Esophagus squamous epithelium (tissue), 5 donors: ENCODE measurements around the gene FOXP1. TPM values are rescaled to one million over a fixed set of nuclear protein-coding genes. Genes with fewer than 3 reads are reported as not detected.
A peak's percentile ranks its signal among the peaks of the same experiment; 100 is the strongest.

Source experiments
- DNase-seq: peaks from one replicate; lab custom pipeline; 2025; lab: John Stamatoyannopoulos, UW
- H3K27ac ChIP-seq, 4 donors: fragments of 200-600 bp; sonication (generic); one replicate each; pipeline ENCODE4 v1.5.1; 2016 to 2019; ENCODE audit warnings: mild to moderate bottlenecking in 1 of 4
- H3K27me3 ChIP-seq, 4 donors: fragments of 200-600 bp; sonication (generic); 1 replicate in 3 of 4; 2 replicates in 1 of 4; pipeline versions ENCODE4 v1.5.1 to v1.6.0; 2017 to 2021; ENCODE audit warnings: antibody characterized with exemption in 1 of 4
- H3K36me3 ChIP-seq, 3 donors: fragments of 200-600 bp; sonication (generic); one replicate each; pipeline ENCODE4 v1.5.1; 2016 to 2019
- H3K4me1 ChIP-seq, 3 donors: fragments of 200-600 bp; sonication (generic); one replicate each; pipeline ENCODE4 v1.5.1; 2017 to 2019
- H3K4me3 ChIP-seq, 4 donors: fragments of 200-600 bp; sonication (generic); 1 replicate in 3 of 4; 2 replicates in 1 of 4; pipeline ENCODE4 v1.5.1; 2016 to 2019; ENCODE audit warnings: mild to moderate bottlenecking in 2 of 4, moderate library complexity in 1 of 4
- H3K9me3 ChIP-seq, 3 donors: fragments of 200-600 bp; sonication (generic); one replicate each; pipeline ENCODE4 v1.5.1; 2016 to 2019
- POLR2A ChIP-seq, 4 donors: fragments of 450-650 bp; IDR thresholded peaks; one replicate each; pipeline ENCODE4 v1.6.1; 2017; ENCODE audit warnings: antibody characterized with exemption in 4 of 4, mild to moderate bottlenecking in 4 of 4, moderate library complexity in 3 of 4
- WGBS, 2 donors: methylation state at CpG; one replicate each; pipeline ENCODE4 v1.1.5; 2018; 5-methylcytosine and 5-hydroxymethylcytosine counted together
- intact Hi-C: fragments of 100-400 bp; cut with DNase I; formaldehyde crosslinking; loops from one replicate; pipeline ENCODE4 v1.15.0; 2022
- total RNA-seq, 4 donors: library from RNA; depleted of rRNA; stranded (reverse); fragments of >200 nt; gene quantifications; one replicate each; pipeline ENCODE4 v1.1.0, GENCODE V29; 2016
- TF ChIP-seq, protein P1 (sequence below), 6 experiments: fragments of 450-650 bp in 4 of 6; fragments of 200-600 bp in 2 of 6; sonication (generic) in 2 of 6; IDR thresholded peaks; one replicate each; pipeline ENCODE4 v1.5.1; 2016 to 2019; ENCODE audit warnings: antibody characterized with exemption in 6 of 6, mild to moderate bottlenecking in 4 of 6, moderate library complexity in 4 of 6
- donor health status: DM: yes; HTN: yes; CAD: no.

Gene FOXP1
- total RNA-seq, 4 donors from 2014 or later, result 49.1 to 124 (median 61.1) TPM

DNA sequence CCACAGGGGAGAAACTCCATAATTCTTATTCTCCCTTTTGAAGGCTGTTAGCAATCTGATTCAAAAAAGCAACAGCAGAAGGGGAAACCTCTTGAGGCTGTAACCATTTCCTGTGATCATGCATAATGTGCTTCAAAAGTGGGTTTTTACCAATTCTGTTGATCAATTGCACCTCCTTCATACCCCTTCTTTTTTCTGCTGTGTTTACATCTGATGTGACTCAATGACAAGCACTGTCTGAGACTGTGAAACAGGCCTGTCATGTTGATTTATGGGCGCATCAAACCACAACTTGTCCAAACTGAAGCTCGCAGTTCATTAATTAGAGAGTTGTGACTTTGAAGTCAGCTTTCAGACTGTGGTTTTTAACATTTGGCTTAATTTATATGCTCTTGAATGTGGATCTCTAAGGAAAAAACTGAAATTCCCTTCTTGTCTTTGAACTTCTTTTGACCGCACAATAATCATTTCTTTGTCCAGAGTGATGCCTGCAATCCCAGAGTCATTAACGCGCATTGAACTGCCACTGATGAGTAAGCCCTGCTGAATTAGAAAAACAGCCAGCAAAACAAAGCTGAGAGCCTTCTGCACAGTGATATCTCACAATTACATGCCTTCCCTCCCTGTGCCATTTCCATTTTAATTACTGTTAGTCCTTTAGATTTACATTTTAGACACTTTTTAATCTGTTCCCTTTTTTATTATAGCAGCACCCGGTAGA is 532.8 kb downstream of the FOXP1 start:
- Histone ChIP-seq H3K4me1 (peaks cover 0 to 98% (median 54%) of the 10 kb centered on the region in 3 donors), H3K27me3 (no peaks in the 10 kb centered on the region), H3K27ac (peak overlapping the region; percentile 30 to 74 (median 71)), H3K36me3 (peaks cover 0 to 67% (median 0%) of the 10 kb centered on the region in 3 donors), H3K4me3 (no peak overlapping the region), H3K9me3 (no peaks in the 10 kb centered on the region)
- 18 to 23% methylated on average over 6 of the region's 6 CpGs for WGBS, 2 donors
- TF ChIP-seq, protein P1, sequence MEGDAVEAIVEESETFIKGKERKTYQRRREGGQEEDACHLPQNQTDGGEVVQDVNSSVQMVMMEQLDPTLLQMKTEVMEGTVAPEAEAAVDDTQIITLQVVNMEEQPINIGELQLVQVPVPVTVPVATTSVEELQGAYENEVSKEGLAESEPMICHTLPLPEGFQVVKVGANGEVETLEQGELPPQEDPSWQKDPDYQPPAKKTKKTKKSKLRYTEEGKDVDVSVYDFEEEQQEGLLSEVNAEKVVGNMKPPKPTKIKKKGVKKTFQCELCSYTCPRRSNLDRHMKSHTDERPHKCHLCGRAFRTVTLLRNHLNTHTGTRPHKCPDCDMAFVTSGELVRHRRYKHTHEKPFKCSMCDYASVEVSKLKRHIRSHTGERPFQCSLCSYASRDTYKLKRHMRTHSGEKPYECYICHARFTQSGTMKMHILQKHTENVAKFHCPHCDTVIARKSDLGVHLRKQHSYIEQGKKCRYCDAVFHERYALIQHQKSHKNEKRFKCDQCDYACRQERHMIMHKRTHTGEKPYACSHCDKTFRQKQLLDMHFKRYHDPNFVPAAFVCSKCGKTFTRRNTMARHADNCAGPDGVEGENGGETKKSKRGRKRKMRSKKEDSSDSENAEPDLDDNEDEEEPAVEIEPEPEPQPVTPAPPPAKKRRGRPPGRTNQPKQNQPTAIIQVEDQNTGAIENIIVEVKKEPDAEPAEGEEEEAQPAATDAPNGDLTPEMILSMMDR (IDR thresholded peaks at IDR 0.05), result no peak
- no peak for TF ChIP-seq POLR2A (IDR thresholded peaks at IDR 0.05)
- DNase-seq, result no peak
- intact Hi-C loops, result no loop called here

DNA sequence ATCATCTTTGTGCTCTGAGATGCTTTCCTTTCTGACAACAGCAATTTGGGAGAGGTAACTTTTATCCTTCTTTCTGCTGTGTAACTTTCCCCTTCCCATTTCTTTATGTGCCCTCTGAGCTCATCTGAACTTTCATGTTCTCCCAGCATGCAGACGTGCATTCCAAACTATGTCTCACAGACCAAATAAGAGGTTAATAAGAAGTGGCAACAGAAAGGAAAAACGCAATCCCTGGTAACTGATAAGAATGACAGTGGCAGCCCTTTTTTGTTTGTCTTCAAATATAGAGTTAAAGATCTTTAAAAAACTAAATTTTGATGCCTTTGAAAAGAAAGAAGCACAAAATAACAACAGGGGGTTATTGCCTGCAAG is 533.4 kb downstream of the FOXP1 start:
- peak overlapping the region; percentile 30 to 74 (median 71) for H3K27ac ChIP-seq
- no peak overlapping the region for H3K4me3 ChIP-seq
- intact Hi-C loops, result no loop called here
- peaks cover 0 to 93% (median 54%) of the 10 kb centered on the region in 3 donors for H3K4me1 ChIP-seq
- peaks cover 0 to 72% (median 5%) of the 10 kb centered on the region in 3 donors for H3K36me3 ChIP-seq
- DNase-seq, result no peak
- H3K27me3 ChIP-seq, result no peaks in the 10 kb centered on the region
- 28 to 33% methylated on average over 2 of the region's 2 CpGs for WGBS, 2 donors
- H3K9me3 ChIP-seq, result no peaks in the 10 kb centered on the region
- TF ChIP-seq, protein P1 (IDR thresholded peaks at IDR 0.05), result no peak

DNA sequence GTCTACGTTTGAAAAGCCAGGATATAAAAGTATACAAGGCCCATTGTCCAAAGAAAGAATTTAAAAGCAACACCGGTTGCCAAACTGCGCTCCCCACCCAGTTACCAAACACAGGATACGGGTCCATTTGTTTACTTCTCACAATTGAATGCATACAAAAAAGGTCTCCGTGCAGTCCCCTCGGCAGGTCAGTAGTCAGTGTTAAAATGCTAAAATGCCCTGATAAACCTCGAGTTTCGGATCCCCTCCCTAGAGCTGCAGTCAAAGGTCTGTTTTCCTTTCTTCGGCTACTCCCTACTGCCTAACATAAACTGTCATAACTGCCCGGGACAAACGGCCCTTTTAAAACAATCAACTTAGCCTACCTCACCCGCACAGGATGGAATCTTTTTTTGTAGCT is 534.6 kb downstream of the FOXP1 start:
- Histone ChIP-seq H3K4me3 (peak overlapping the region in 1 of 4 donors; percentile 0), H3K27me3 (no peaks in the 10 kb centered on the region), H3K9me3 (no peaks in the 10 kb centered on the region), H3K27ac (peak overlapping the region; percentile 9 to 74 (median 71)), H3K4me1 (peaks cover 0 to 81% (median 49%) of the 10 kb centered on the region in 3 donors), H3K36me3 (peaks cover 0 to 84% (median 6%) of the 10 kb centered on the region in 3 donors)
- TF ChIP-seq, protein P1 (IDR thresholded peaks at IDR 0.05), result no peak
- TF ChIP-seq POLR2A (IDR thresholded peaks at IDR 0.05), result no peak
- 69 to 70% methylated on average over 12 of the region's 12 CpGs for WGBS, 2 donors
- intact Hi-C loops, result no loop called here
- no peak for DNase-seq

DNA sequence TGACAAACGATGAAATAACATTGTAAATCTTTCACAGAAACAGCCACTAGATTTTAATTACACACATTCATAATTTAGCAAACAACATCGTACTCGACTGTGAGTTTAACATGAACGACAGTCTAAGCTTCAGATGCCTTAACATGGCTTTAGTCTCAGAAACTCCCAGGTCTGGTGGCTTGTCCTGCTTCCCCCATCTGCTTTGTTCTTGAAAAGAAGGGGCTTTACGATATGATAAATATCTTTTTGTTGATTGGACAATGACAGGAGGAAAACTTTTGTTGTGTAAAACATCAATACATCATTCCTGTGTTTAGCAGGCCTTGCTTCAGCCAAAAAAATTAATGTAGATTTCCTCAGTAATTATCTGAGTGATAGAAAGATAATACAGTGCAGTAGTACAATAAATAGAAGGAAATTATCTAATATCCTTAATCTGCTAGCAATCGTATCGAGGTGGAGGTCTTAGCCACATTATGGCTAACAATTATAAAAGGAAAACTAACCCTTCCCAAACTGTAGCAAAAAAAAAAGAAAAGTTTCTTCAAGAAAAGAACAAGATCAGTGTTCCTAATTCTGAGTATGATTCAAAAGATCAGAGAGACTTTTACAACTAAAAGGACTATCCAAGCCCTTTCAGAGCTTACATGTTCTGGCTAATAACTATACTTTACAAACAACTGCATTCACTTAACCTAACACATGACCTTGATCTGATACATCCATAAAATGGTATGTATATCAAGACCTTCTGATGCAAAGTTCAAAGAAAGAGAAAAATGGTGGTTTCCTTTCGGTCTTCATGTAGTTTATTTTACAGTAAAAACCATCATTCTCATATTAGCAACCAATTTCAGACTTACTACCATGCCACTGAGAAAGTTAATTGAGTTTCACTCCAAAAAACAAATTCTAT is 535.7 kb downstream of the FOXP1 start:
- peaks cover 0 to 70% (median 39%) of the 10 kb centered on the region in 3 donors for H3K4me1 ChIP-seq
- H3K4me3 ChIP-seq, result no peak overlapping the region
- DNase-seq, result no peak
- no peaks in the 10 kb centered on the region for H3K27me3 ChIP-seq
- TF ChIP-seq POLR2A (IDR thresholded peaks at IDR 0.05), result no peak
- TF ChIP-seq, protein P1 (IDR thresholded peaks at IDR 0.05), result no peak
- no peaks in the 10 kb centered on the region for H3K9me3 ChIP-seq
- WGBS, 2 donors, result 66 to 77% methylated on average over 8 of the region's 8 CpGs
- intact Hi-C loops, result no loop called here
- peaks cover 0 to 88% (median 6%) of the 10 kb centered on the region in 3 donors for H3K36me3 ChIP-seq
- peak overlapping the region; percentile 12 to 74 (median 46) for H3K27ac ChIP-seq
